WERI-Rb-1 (cell line): ENCODE results near the gene PROB1.

Experiments used
- DNase-seq: peaks from one replicate; pipeline ENCODE4 v3.0.0-alpha.2; 2020
- H3K27ac ChIP-seq: fragments of 250-450 bp; sonication (Bioruptor Pico); 2 replicates; pipeline ENCODE4 v1.5.1; 2020; ENCODE audit warnings: mild to moderate bottlenecking, moderate library complexity
- H3K27me3 ChIP-seq: fragments of 250-450 bp; sonication (Bioruptor Pico); 2 replicates; pipeline ENCODE4 v1.5.1; 2021; ENCODE audit warnings: mild to moderate bottlenecking, low read depth, moderate library complexity; ENCODE audit not compliant: insufficient read depth, severe bottlenecking
- H3K36me3 ChIP-seq: fragments of 250-450 bp; sonication (Bioruptor Pico); 2 replicates; pipeline ENCODE4 v1.5.1; 2020; ENCODE audit warnings: mild to moderate bottlenecking, moderate library complexity
- H3K4me3 ChIP-seq: 2 replicates; pipeline ENCODE4 v1.5.1; 2011; ENCODE audit warnings: low read depth, mild to moderate bottlenecking, control low read depth, low read length
- H3K9me3 ChIP-seq: fragments of 250-450 bp; sonication (Bioruptor Pico); 2 replicates; pipeline ENCODE4 v1.5.1; 2021; ENCODE audit warnings: mild to moderate bottlenecking, moderate library complexity; ENCODE audit not compliant: severe bottlenecking
- TF ChIP-seq, protein P1 (sequence below): IDR thresholded peaks from 2 replicates; pipeline ENCODE4 v1.5.1; 2011; ENCODE audit warnings: low read depth, mild to moderate bottlenecking, control low read depth, inconsistent platforms, low read length

Gene PROB1

DNA sequence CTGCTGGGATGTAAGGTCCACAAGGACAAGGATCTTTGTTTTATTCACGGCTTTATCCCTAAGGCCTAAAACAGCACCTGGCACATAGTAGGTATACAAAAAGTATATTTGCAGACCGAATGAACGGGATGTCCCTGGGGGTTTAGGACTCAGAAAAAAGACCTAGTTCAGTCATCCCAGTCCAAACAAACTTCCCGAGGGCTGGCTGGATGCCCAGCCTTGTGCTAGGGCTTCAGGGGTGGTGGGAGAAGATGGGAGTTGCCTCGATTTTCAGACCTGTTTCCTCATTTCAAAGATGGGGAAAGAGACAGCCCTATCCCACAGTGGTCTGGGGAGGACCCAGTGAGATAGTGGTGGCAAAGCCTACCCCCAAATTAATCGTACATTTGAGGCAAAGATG lies 3.0 kb upstream of the PROB1 start:
- DNase-seq: no peak
- Histone ChIP-seq H3K36me3 (no peaks in the 10 kb centered on the region), H3K27me3 (no peaks in the 10 kb centered on the region), H3K9me3 (peaks cover 1% of the 10 kb centered on the region), H3K27ac (no peak overlapping the region), H3K4me3 (no peak overlapping the region)
- TF ChIP-seq, protein P1, sequence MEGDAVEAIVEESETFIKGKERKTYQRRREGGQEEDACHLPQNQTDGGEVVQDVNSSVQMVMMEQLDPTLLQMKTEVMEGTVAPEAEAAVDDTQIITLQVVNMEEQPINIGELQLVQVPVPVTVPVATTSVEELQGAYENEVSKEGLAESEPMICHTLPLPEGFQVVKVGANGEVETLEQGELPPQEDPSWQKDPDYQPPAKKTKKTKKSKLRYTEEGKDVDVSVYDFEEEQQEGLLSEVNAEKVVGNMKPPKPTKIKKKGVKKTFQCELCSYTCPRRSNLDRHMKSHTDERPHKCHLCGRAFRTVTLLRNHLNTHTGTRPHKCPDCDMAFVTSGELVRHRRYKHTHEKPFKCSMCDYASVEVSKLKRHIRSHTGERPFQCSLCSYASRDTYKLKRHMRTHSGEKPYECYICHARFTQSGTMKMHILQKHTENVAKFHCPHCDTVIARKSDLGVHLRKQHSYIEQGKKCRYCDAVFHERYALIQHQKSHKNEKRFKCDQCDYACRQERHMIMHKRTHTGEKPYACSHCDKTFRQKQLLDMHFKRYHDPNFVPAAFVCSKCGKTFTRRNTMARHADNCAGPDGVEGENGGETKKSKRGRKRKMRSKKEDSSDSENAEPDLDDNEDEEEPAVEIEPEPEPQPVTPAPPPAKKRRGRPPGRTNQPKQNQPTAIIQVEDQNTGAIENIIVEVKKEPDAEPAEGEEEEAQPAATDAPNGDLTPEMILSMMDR: no peak

DNA sequence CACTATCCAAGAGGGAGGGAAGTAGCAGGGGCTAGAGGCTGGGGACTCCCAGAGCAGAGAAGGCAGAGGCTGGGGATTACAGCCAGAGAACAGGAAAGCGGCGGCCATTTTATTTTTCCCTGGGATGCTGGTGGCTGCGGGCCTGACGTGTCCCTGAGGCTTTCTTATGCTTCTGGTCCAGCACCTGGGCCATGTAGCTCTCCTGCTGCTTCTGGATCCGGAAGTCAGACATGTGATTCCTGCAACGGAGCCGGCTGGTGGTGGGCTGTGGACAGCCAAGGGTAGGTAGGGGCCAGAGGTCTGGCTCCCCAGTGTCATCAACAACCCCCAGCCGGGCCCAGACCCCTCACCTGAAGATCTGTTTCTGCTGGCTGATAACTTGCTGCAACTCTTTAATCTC lies 1.8 kb upstream of the PROB1 start:
- Histone ChIP-seq H3K4me3 (no peak overlapping the region), H3K36me3 (no peaks in the 10 kb centered on the region), H3K27ac (no peak overlapping the region), H3K27me3 (no peaks in the 10 kb centered on the region), H3K9me3 (peaks cover 5% of the 10 kb centered on the region)
- no peak for DNase-seq
- TF ChIP-seq, protein P1: no peak

DNA sequence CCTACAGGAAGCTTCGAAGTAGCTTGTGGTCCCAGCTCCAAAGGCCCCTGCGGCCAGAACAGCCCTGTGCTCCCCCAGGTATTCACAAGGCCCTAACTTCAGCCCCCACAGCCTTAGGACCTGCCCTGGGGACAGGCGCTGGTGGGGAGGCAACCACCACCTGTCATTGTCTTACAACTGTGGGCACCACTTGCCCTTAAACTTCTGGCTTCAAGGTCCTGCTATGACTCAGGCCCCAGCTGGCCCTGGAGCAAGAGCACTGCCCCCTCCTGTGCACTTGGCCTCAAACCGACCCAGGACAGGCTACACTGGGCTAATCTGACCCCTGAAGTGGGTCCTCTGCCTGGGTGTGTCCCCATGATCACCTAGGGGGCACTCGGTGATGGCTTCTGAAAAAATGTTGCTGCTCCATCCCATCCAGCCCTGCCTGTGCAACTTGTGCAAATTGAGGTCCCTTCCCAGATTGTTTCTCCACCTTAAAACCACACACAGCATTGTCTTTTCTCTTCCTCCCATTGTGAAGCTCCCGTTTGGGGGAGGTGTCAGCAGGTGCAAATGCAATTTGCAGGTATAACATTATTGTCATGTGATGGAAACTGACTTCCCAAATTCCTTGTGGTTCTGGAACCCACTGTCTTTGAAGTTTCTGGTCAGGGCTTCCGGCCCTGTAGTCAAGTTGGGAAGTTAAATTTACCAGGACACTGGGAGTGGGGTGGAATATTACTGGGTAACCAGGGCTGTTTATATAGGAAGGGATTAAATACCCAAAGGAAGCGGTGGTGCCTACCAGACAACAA lies 1.1 kb upstream of the PROB1 start:
- peaks cover 5% of the 10 kb centered on the region for H3K9me3 ChIP-seq
- TF ChIP-seq, protein P1: no peak
- H3K4me3 ChIP-seq: no peak overlapping the region
- no peak overlapping the region for H3K27ac ChIP-seq
- no peaks in the 10 kb centered on the region for H3K36me3 ChIP-seq
- no peaks in the 10 kb centered on the region for H3K27me3 ChIP-seq
- DNase-seq: no peak

DNA sequence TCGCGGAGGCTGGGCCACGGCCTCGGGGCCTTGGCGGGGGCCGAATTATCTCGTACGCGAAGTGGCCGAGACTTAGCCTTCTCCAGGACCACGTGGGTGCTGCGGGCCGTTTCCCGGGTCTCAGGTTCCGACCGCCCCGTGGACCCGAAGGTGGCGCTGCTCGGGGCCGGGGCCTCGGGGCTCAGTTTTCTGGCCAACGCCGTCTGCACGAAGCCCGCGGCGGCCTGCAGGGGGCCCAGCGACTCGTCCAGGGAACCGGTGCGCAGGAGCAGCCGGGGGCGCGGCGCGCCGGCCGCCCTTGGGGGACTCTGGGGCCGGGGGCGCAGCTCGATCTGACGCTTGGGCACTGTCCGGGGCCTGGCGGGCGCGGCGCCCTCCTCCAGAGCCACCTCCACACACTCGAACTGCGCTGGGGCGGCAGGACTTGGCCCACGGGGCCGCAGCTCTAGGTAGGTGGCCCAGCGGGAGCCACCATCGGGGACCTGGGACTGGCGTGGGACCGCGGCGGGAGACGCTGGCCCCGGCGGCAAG lies 716 bp downstream of the PROB1 start:
- no peak overlapping the region for H3K27ac ChIP-seq
- TF ChIP-seq, protein P1: no peak
- peaks cover 5% of the 10 kb centered on the region for H3K9me3 ChIP-seq
- no peaks in the 10 kb centered on the region for H3K27me3 ChIP-seq
- DNase-seq: no peak
- H3K4me3 ChIP-seq: no peak overlapping the region
- H3K36me3 ChIP-seq: no peaks in the 10 kb centered on the region

DNA sequence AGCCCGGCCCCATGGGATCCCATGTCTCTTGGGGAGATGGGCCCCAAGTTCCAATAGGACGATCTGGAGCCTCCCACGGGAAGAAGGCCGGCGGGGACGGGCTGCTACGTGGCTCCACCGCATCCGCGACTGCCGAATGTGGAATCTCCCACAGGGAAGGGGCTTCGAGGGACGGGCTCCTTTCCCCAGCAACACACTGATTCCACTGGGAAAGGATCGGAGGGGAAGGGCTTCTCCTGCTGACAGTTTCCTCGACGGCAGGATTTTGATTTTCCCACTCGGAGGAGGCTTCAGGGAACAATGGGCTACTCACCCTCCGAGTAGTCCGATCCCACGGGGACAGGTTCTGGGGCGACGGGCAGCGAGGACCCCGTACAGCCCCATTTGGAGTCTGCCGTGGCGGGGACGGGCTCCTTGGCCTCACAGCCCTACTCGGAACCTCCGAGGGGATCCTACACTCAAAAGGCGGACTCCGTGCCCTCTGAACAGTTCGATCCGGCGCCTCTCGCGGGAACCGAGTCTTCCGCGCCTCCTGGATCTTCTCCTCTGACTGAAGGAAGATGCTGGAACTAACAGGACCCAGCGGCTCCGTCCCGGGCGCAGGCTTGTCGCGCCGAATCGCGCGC lies 1.3 kb downstream of the PROB1 start:
- H3K27me3 ChIP-seq: no peaks in the 10 kb centered on the region
- TF ChIP-seq, protein P1: no peak
- DNase-seq: no peak

More for the DNA sequence above, 1.3 kb downstream of the PROB1 start:
- Histone ChIP-seq H3K36me3 (no peaks in the 10 kb centered on the region), H3K27ac (no peak overlapping the region), H3K4me3 (no peak overlapping the region), H3K9me3 (peaks cover 5% of the 10 kb centered on the region)
